Panc1 (cell line): ENCODE data around the gene CBX3.

Experiments used
- TCF7L2 ChIP-seq: IDR thresholded peaks from 2 replicates; pipeline ENCODE4 v1.6.1; 2011; ENCODE audit warnings: mild to moderate bottlenecking, low read depth, low read length, inconsistent platforms
- TF ChIP-seq, protein P1 (sequence below): fragments of 450-650 bp; IDR thresholded peaks from 2 replicates; pipeline ENCODE4 v1.5.1; 2017; ENCODE audit warnings: mild to moderate bottlenecking

DNA sequence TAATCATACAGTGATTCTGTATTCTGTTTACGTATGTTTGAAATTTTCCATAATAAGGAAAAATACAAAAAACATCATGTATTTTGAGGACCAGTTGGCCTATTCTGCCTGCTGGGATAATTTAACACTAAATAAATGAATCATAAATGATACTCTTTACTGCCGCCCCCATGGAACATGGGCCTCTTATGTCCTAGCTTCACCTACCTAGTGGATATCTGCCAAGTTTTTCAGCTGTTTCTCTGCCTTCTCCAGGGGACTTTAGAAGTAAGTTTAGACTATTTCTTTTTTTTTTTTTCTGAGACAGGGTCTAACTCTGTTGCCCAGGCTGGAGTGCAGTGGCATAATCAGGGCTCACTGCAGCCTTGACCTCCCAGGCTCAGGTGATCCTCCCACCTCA lies 39.1 kb upstream of the CBX3 start:
- TF ChIP-seq, protein P1, sequence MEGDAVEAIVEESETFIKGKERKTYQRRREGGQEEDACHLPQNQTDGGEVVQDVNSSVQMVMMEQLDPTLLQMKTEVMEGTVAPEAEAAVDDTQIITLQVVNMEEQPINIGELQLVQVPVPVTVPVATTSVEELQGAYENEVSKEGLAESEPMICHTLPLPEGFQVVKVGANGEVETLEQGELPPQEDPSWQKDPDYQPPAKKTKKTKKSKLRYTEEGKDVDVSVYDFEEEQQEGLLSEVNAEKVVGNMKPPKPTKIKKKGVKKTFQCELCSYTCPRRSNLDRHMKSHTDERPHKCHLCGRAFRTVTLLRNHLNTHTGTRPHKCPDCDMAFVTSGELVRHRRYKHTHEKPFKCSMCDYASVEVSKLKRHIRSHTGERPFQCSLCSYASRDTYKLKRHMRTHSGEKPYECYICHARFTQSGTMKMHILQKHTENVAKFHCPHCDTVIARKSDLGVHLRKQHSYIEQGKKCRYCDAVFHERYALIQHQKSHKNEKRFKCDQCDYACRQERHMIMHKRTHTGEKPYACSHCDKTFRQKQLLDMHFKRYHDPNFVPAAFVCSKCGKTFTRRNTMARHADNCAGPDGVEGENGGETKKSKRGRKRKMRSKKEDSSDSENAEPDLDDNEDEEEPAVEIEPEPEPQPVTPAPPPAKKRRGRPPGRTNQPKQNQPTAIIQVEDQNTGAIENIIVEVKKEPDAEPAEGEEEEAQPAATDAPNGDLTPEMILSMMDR: no peak
- TF ChIP-seq TCF7L2: no peak
